Skin epidermis (tissue), 12 donors: ENCODE results near the gene AGR3.
A peak's percentile ranks its signal among the peaks of the same experiment; 100 is the strongest.
"Not testable (repeated sequence)": the region's sequence is repeated elsewhere in the genome, so short reads cannot be mapped to it uniquely, and the experiment has no call there.

Experiments used
- H3K27ac ChIP-seq, 21 experiments: fragments of 200-600 bp; sonication (generic) in 11 of 21; one replicate each; pipeline ENCODE4 v1.5.0; 2020; ENCODE audit warnings: mild to moderate bottlenecking in 3 of 21, inconsistent platforms in 2 of 21, moderate library complexity in 2 of 21
- H3K4me3 ChIP-seq, 7 experiments: fragments of 200-600 bp; sonication (generic) in 2 of 7; one replicate each; pipeline ENCODE4 v1.5.0; 2020; ENCODE audit warnings: inconsistent platforms in 2 of 7, mild to moderate bottlenecking in 2 of 7, moderate library complexity in 1 of 7

AGR3 gene

DNA sequence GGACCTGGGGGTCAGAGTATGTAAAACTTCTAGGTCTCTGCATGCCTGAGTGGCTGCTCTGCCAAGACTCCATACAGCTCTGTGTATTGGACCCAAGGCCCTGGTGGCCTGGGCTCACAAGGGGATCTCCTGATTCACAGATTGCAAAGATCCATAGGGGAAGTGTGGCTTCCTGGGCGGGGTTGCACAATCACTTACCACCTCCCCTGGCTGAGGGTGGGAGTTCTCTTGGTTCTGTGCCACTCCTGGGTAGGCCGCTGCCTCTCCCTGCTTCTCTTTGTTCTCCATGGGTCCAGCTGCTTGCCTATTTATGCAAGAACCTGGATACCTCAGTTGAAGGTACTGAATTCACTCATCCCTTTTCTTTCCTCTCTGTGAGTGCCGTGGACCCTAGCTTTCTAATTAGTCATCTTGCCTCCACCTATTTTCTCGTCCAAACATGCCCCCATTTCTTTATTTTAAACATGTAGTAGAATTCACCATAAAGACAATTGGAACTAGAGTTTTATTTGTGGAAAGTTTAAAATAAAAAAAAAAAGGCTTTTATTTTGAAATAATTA, 18.5 kb upstream of the AGR3 start:
- Histone ChIP-seq H3K27ac (no peak overlapping the region), H3K4me3 (no peak overlapping the region)

DNA sequence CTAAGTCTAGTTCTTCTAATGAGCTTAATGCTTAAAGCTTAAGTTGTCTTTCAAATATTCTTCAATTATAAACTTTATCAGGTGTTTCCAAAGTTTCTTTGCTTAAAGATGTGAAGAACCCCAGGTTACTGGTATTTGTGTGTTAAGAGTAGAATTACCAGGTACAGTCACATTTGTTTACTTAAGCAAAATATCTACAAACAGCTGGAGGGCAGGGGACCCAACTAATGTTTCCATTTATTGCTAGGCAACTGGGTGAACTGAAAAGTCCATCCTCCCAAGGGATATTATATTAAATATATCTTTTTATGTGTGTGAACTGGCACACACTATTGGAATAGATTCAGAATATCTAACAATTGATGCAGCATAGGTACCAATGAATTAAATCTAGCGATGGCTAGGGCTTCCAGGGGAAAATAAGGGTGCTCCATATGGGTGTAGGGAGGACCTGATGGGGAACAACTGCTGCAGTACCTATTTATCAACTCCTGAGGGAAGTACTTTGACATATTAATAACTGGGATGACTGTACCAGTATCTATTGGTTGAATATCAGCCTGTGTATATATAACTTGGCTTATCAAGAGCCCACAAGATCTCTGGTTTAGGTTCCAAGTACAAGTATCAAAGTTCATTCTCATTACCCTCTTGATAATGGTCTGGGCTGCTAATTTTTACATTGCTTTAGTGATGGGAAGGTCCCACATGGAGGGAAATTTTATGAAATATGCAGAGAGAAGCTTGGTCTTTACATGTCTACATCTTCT, 10.3 kb upstream of the AGR3 start:
- H3K27ac ChIP-seq: no peak overlapping the region
- no peak overlapping the region for H3K4me3 ChIP-seq

DNA sequence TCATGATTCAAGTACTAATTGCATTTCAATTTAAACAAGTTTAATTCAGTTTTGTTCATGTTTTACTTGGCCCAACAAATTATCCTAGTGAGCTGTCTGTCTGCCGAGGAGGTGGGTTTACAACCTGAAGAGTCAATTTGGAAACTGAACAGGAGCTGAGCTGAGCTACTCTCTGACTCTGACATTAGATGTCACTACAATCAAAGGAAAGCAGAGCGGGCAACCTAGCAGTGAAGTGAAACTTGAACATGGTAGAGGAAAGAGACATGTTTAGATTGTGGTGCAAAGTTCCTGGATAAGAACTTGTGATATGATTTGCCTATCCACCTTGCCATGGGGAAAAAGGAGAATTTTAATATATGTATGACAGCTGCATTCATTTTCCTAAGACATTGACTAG, 9.6 kb upstream of the AGR3 start:
- H3K27ac ChIP-seq: no peak overlapping the region

DNA sequence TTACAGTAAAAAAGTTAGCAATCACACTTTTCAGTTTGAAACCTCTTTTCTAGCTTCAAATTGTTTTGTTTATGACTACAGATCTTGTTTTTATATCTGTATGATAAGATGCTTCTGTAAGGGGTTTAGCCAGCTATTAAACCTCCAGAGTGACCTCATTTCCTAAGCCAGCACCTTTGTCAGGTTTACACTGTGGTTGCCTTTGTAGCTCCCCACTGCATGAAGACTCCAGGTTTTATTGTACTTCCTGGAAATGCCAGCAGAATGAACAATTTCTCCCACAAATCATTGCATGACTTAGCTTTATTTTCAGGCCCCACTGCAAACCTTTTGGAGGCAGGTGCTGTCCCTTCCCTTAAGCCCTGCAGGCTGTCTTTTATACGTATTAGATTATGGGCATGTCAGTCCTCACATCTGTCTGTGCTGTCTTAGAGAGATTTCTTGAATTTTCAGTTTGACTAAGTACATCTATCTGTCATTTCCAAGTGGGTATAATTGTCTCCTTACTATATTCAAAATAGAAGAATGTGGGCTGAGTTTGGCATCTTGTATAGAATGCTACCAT, 8.2 kb upstream of the AGR3 start:
- no peak overlapping the region for H3K4me3 ChIP-seq
- H3K27ac ChIP-seq: no peak overlapping the region

More for the DNA sequence above, 9.6 kb upstream of the AGR3 start:
- H3K4me3 ChIP-seq: no peak overlapping the region

DNA sequence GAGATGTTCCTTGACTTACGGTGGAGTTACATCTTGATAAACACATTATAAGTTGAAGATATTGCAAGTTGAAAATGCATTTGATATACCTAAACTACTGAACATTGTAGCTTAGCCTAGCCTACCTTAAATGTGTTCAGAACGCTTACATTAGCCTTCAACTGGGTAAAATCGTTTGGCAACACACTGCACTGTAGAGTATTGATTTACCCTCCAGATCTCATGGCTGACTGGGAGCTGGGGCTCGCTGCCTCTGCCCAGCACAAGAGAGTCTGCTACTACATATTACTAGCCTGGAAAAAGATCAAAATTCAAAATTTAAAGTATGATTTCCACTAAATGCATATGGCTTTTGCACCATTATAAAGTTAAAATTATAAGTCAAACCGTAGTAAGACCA, 7.5 kb upstream of the AGR3 start:
- H3K4me3 ChIP-seq: no peak overlapping the region
- H3K27ac ChIP-seq: no peak overlapping the region

DNA sequence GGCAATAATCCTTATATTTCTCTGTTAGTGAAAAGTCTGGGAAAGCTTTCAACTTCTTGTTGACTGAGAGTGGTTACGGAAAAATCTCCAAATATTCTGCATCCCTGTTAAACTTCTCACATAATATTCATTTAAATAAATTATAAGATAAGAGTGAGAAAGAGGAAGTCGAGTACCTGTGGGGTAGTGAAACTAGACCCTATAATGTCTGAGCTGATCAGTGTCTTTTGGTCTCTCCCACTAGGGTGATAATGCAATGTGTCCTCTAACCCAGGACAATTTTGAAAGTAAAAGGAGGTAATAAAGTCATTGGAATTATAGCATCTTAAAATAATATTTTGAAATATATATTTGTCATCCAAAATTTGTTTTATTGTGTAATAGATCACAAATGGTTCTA, 2.1 kb upstream of the AGR3 start:
- no peak overlapping the region for H3K27ac ChIP-seq

DNA sequence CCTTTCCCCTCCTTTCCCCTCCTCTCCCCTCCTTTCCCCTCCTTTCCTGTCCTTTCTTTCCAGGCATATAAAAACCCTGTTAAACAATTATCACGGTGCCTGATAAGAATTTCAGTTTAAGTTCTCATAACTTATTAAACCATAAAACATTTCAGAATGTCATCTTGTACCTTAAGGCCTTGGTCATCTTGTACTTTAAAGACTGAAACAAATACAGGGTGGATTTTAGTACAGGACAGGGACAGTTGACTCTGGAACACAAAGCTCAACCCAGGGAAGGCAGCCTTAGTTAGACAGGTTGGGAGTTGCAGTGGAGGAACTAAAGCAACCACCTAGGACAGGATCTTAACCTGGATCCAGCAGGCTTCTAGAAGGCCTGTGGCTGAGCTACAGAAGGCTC, 1.2 kb downstream of the AGR3 start:
- no peak overlapping the region for H3K4me3 ChIP-seq
- H3K27ac ChIP-seq: no peak overlapping the region

More for the DNA sequence above, 2.1 kb upstream of the AGR3 start:
- H3K4me3 ChIP-seq: no peak overlapping the region

DNA sequence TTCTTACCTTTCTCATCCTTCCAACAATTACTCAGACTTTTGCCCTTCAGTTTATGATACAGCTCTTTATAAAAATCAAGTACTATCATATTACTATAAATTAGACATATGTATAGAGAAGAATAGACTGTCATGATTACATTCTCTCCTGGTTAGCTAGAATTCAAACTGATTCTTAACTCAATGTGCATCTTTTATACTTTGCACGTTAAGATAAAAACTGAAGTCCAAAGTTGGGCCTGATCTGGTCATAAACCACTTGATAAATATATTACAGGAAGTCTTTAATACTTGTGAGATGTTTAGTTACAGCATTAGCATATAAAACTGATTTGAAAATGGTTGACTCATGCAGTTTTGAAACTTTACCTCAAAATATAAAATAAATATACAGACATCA, 2.6 kb downstream of the AGR3 start:
- Histone ChIP-seq H3K27ac (no peak overlapping the region), H3K4me3 (no peak overlapping the region)

DNA sequence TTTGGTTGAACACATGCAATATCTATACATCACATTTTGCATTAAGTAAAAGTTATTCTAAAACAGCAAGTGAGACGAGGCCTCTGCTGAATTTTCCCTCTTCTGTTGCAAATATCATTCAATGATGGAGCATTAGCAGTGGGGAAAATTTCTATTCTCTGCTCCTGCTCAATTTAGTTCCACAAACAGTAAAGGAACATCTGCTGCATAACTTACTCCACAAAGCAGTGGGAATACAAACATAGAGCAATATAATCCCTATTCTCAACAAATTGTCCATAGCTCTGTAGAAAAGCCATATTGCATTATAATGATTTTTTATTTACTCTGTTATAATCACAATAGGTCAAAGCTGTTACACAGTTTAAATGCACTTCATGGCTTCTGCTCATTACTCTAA, 5.9 kb downstream of the AGR3 start:
- Histone ChIP-seq H3K27ac (no peak overlapping the region), H3K4me3 (no peak overlapping the region)

DNA sequence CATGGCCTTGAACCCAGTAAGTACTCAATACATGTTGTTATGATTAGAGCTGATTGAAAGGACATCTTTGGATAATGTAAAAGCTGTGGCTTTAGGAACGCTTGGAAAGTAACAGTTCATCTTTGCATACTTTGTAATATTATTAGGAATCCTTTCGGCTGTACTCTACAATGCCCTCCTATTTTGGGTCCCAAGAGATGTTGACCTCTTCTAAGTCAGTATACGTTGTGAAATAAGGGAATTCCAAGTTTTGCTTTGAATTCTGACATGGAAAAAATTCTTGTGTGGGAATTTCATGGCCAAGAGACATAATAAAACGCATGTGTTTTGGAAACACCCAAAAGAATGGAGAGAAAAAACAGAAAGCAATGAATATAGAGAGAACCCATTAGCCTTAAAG, 7.7 kb downstream of the AGR3 start:
- H3K27ac ChIP-seq: no peak overlapping the region
- H3K4me3 ChIP-seq: no peak overlapping the region

DNA sequence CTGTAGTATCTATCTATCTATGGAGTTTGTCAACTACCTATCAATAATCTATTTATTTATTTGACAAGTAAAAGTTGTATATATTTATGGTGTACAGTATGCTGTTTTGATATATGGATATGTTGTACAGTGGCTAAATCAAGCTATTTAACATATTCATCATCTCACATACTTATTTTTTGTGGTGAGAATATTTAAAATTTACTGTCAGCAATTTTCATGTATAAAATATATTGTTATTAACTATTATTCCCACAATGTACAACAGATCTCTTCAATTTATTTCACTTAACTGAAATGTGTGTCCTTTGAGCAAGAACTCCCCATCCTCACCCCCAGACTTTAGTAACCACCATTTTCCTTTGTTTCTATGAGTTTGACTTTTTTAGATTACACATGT, 14.5 kb downstream of the AGR3 start:
- Histone ChIP-seq H3K27ac (no peak overlapping the region), H3K4me3 (no peak overlapping the region)

DNA sequence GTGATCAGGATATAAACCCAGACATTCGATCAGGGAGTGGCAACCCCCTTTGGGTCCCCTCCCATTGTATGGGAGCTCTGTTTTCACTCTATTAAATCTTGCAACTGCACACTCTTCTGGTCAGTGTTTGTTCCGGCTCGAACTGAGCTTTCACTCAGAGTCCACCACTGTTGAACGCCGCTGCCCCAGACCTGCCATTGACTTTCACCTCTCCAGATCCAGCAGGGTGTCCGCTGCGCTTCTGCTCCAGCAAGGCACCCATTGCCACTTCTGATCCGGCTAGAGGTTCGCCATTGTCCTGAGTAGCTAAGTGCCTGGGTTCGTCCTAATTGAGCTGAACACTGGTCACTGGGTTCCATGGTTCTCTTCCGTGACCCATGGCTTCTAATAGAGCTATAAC, 28.6 kb downstream of the AGR3 start:
- H3K4me3 ChIP-seq, H3K27ac ChIP-seq: not testable (repeated sequence)

DNA sequence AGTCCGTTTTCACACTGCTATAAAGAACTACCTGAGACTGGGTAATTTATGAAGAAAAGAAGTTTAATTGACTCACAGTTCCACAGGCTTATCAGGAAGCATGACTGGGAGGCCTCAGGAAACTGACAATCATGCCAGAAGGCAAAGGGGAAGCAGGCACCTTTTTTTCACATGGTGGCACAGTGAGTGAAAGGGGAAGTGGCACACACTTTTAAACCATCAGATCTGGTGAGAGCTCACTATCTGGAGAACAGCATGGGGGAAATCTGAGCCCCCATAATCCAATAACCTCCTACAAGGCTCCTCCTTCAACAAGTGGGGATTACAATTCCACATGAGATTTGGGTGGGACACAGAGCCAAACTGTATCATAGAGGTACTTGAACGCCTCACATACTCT, 30.0 kb downstream of the AGR3 start:
- no peak overlapping the region for H3K4me3 ChIP-seq
- H3K27ac ChIP-seq: no peak overlapping the region

DNA sequence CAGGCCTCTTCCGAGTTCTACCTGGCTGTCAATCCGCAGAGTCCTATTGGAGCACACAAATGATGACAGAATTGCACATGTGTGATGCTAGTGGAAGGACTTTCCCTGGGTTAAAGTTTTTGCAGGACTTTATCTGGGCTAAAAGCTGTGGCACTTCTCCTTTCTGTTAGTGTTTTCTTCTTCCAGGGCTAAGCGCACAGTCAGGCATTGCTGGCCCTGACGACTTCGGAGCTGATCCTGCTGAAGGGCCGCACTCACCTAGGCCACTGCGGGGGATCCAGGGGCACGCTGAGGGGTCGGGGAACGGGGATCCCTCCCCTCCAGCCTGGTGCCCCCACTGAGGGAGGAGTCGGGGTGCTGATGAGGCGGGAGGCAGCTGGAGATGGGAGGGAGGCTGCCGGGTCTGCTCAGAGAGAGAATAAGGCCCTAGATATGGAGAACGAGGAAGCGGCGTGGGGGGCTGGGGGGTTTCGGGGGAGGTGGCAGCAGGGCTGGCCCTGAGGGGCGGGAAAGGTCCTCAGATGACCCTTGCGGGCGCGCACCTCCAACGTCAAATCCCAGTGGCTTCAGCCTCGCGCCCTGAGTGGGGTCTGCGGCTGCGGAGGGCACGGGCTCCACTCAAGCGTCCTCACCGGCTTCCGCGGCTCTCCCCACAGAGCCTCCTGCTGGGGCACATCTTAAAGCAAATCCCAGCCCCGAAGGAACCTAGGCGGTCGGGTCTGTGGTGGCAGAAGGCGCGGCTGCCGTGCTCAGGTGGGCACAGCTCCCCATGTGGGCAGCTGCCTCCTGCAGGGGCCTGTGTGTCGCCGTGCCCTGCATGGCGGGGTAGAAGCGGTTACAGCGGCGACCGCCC, 30.9 kb downstream of the AGR3 start:
- Histone ChIP-seq H3K4me3 (no peak overlapping the region), H3K27ac (peak overlapping the region in 2 of 21 experiments; percentile 8 to 42)

DNA sequence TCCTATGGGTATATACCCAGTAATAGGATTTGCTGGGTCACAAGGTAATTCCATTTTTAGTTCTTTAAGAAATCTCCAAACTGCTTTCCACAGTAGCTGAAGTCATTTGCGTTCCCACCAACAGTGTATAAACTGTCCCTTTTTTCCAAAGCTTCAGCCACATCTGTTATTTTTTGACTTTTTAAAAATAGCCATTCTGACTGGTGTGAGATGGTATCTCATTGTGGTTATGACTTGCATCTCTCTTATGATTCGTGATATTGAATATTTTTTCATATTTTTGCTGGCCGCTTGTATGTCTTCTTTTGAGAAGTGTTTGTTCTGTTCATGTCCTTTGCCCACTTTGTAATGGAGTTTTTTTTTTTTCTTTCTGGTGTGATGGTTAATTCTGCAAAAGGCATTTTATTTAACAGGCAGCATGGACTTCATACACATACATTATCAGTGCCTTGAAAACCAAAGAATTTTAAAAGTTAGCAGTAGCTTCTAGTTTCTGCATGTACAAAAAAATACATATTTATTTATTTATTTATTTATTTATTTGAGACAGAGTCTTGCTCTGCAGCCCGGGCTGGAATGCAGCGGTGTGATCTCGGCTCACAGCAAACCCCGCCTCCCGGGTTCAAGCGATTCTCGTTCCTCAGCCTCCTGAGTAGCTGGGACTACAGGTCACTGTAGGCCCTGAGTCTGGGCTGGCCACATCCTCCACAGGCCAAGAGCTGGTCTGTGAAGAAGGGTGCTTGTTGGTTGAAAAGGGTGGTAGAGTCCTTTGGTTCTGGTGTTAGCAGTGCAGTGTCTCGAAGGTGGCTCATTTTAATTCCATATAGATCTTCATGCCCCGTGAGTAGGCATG, 32.3 kb downstream of the AGR3 start:
- H3K27ac ChIP-seq: no peak overlapping the region
- H3K4me3 ChIP-seq: no peak overlapping the region

DNA sequence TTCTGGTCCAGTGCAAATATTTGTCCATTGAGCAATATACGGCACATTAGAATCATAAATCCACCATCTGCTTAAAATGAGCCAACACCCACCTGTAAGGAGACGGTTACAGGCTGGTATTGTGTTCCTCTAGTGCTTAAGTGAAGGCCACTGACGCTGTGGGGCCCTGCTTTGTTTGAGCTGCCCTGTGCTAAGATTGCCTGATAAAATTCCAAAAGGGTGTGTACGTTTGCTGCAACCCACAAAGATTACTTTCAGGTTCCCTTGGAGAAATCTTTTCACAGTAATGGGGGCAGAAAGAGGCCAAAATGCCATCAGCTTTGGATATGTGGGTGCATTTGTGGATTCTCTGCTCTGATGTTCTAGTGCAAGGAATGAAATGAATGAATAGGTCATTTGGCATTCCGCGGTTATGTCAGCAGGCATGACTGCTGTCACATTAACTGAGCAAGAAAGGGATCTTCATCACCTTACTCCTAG, 34.4 kb downstream of the AGR3 start:
- Histone ChIP-seq H3K4me3 (no peak overlapping the region), H3K27ac (no peak overlapping the region)

DNA sequence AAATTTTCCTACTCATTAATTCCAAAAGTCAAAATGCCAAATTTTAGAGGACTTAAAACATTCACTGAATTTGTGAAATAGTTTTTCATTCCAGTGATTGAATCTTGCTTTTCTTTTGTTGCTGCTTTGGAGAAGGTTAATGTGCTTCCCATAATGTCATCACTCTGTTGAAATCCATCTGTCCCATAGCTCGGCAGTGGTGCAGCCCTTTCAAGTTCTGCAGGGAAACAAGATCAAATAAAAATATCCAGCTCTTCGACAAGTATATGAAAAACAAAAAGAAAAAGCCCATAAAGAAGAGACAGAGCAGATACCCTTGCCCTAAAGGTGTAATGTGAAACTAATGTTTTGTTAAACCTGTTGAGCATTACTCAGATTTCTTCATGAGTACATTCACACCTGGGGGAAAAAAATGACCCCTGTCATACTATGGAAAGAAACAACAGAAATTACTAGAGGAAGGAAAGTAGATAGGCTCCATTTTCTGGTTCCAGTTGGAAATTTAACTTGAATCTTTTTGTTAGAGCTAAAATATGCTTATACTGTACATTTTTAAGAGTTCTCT, 35.1 kb downstream of the AGR3 start:
- Histone ChIP-seq H3K4me3 (no peak overlapping the region), H3K27ac (no peak overlapping the region)

DNA sequence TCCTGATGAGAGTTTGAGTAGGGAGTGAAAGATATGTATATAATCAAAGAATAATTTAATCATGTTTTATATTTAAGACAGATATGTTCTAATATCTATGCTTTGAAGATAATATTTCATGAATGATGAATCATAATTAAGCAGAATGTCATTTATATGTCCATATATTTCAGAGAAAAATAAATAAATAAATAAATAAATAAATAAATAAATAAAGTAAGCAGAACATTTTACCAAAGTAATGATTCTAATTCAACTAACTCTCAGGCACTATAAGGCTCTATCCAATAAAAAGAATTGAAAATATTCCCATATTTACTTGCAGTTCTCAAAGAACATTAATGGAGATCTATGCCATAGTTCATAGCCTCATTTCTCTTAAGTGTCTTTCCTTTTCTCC, 36.0 kb downstream of the AGR3 start:
- H3K27ac ChIP-seq: no peak overlapping the region
- no peak overlapping the region for H3K4me3 ChIP-seq

DNA sequence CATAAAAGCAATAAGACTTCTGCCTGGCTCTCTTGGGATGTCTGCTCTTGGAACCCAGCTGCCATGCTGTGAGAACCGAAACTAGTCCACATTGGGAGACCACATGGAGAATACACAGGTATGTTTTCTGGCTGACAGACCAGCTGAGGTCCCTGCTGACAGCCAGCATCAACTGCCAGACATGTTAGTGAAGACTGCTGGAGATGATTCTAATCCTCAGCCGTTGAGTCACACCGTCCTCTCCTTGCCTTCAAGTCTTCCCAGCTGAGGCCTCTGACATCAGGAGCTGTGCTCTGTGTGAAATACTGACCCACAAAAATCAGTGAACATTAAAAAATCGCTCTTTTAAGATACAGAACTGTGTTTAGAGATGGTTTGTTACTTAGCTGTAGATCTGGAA, 40.1 kb downstream of the AGR3 start:
- Histone ChIP-seq H3K4me3 (no peak overlapping the region), H3K27ac (no peak overlapping the region)
